SK-N-SH (cell line): Measurements from ENCODE around the gene C20orf96. TPM values are rescaled to one million over a fixed set of nuclear protein-coding genes. Genes with fewer than 3 reads are reported as not detected.
A peak's percentile ranks its signal among the peaks of the same experiment; 100 is the strongest.

Experiments
- CTCF ChIA-PET: fragments of 300-600, 350-600 bp; formaldehyde crosslinking; extraction: SDS; loops from one replicate; lab custom pipeline; 2021; lab: Yijun Ruan, JAX
- POLR2A ChIA-PET: fragments of 350-600 bp; sonication (Branson Sonifier 250); formaldehyde crosslinking; extraction: SDS; loops from one replicate; lab custom pipeline; 2020; ENCODE audit warnings: antibody characterized with exemption, inconsistent platforms; lab: Yijun Ruan, JAX
- DNase-seq: peaks from one replicate; pipeline ENCODE4 v3.0.0; 2012
- H2AFZ ChIP-seq: fragments of 200-600 bp; sonication (generic); 2 replicates; pipeline ENCODE4 v1.8.1; 2016; ENCODE audit warnings: antibody characterized with exemption, mild to moderate bottlenecking, low read depth
- H3F3A ChIP-seq: fragments of 200-600 bp; sonication (generic); replicated peaks from 2 replicates; pipeline ENCODE3; 2016; ENCODE audit warnings: antibody characterized with exemption, mild to moderate bottlenecking; ENCODE audit not compliant: insufficient read depth
- H3K27ac ChIP-seq, 2 experiments: fragments of 200-500 bp in 1 of 2; fragments of 200-600 bp in 1 of 2; sonication (Bioruptor generic) in 1 of 2; sonication (generic), shearing (Covaris generic) in 1 of 2; 2 replicates each; pipeline versions ENCODE4 v1.5.1 to v1.6.1; 2014 to 2016; ENCODE audit warnings: low read depth in 2 of 2, inconsistent platforms in 1 of 2, low read length in 1 of 2, mild to moderate bottlenecking in 1 of 2, mixed read lengths in 1 of 2
- H3K27me3 ChIP-seq: fragments of 200-600 bp; sonication (generic), shearing (Covaris generic); 2 replicates; pipeline ENCODE4 v1.6.1; 2016; ENCODE audit warnings: mixed run types; ENCODE audit not compliant: insufficient read depth
- H3K36me3 ChIP-seq, 2 experiments: fragments of 200-500 bp in 1 of 2; fragments of 200-600 bp in 1 of 2; sonication (Bioruptor generic) in 1 of 2; sonication (generic) in 1 of 2; replicated peaks in 1 of 2; 2 replicates each; pipeline versions ENCODE3 to v1.5.1; 2014 to 2016; ENCODE audit warnings: low read length in 1 of 2, mild to moderate bottlenecking in 1 of 2; ENCODE audit not compliant: insufficient read depth in 2 of 2, control insufficient read depth in 1 of 2
- H3K4me1 ChIP-seq, 2 experiments: fragments of 200-500 bp in 1 of 2; fragments of 200-600 bp in 1 of 2; sonication (Bioruptor generic) in 1 of 2; sonication (generic), shearing (Covaris generic) in 1 of 2; 2 replicates each; pipeline versions ENCODE4 v1.5.1 to v1.6.1; 2014 to 2016; ENCODE audit warnings: low read depth in 1 of 2, low read length in 1 of 2, mixed run types in 1 of 2; ENCODE audit not compliant: insufficient read depth in 2 of 2, control insufficient read depth in 1 of 2
- H3K4me2 ChIP-seq: fragments of 200-600 bp; sonication (generic), shearing (Covaris generic); 2 replicates; pipeline ENCODE4 v1.6.1; 2017; ENCODE audit warnings: mixed run types
- H3K4me3 ChIP-seq, 2 experiments: fragments of 200-500 bp in 1 of 2; fragments of 200-600 bp in 1 of 2; sonication (Bioruptor generic) in 1 of 2; sonication (generic), shearing (Covaris generic) in 1 of 2; 2 replicates each; pipeline versions ENCODE4 v1.5.1 to v1.8.1; 2014 to 2016; ENCODE audit warnings: low read depth in 2 of 2, inconsistent platforms in 1 of 2, low read length in 1 of 2, mild to moderate bottlenecking in 1 of 2, mixed read lengths in 1 of 2, moderate library complexity in 1 of 2
- H3K79me2 ChIP-seq: fragments of 200-600 bp; sonication (generic); 2 replicates; pipeline ENCODE4 v1.8.1; 2017; ENCODE audit warnings: mild to moderate bottlenecking; ENCODE audit not compliant: insufficient read depth
- H3K9ac ChIP-seq: fragments of 200-600 bp; sonication (generic); 2 replicates; pipeline ENCODE4 v1.6.1; 2017; ENCODE audit warnings: mixed run types
- H3K9me2 ChIP-seq: fragments of 200-600 bp; sonication (generic); 2 replicates; pipeline ENCODE4 v1.6.1; 2017; ENCODE audit warnings: mixed run types
- H3K9me3 ChIP-seq: fragments of 200-600 bp; sonication (generic); 2 replicates; pipeline ENCODE4 v1.6.1; 2017; ENCODE audit warnings: mixed run types, mild to moderate bottlenecking, moderate library complexity
- H4K20me1 ChIP-seq: fragments of 200-600 bp; sonication (generic); 2 replicates; pipeline ENCODE4 v1.6.1; 2017; ENCODE audit warnings: mild to moderate bottlenecking, mixed run types; ENCODE audit not compliant: insufficient read depth
- CHD2 ChIP-seq: fragments of 150-350 bp; IDR thresholded peaks from 2 replicates; pipeline ENCODE4 v1.6.1; 2018; ENCODE audit warnings: low read length; ENCODE audit not compliant: partially characterized antibody
- ELF1 ChIP-seq: IDR thresholded peaks from 2 replicates; pipeline ENCODE4 v1.4.0; 2012
- EP300 ChIP-seq, 2 experiments: IDR thresholded peaks; 2 replicates each; pipeline versions ENCODE4 v1.4.0 to v1.6.1; 2012; ENCODE audit warnings: borderline replicate concordance in 1 of 2, low read depth in 1 of 2, low read length in 1 of 2
- FOXJ3 ChIP-seq: sonication (generic); formaldehyde crosslinking; IDR thresholded peaks from 2 replicates; pipeline ENCODE4 v1.5.1; 2020; ENCODE audit warnings: mild to moderate bottlenecking, missing genetic modification reagents
- FOXM1 ChIP-seq: IDR thresholded peaks from 2 replicates; pipeline ENCODE4 v1.4.0; 2012; ENCODE audit warnings: low read depth, mild to moderate bottlenecking
- GATA2 ChIP-seq: sonication (generic); formaldehyde crosslinking; IDR thresholded peaks from 2 replicates; pipeline ENCODE4 v1.5.0; 2020; ENCODE audit warnings: mild to moderate bottlenecking, missing genetic modification reagents
- JUND ChIP-seq: IDR thresholded peaks from 2 replicates; pipeline ENCODE4 v1.4.0; 2012
- MEF2A ChIP-seq: IDR thresholded peaks from 2 replicates; pipeline ENCODE4 v1.4.0; 2012; ENCODE audit warnings: low read depth, borderline replicate concordance
- NFIC ChIP-seq: IDR thresholded peaks from 2 replicates; pipeline ENCODE4 v1.4.0; 2012; ENCODE audit warnings: borderline replicate concordance
- NRF1 ChIP-seq: IDR thresholded peaks from 2 replicates; pipeline ENCODE4 v1.6.1; 2012; ENCODE audit warnings: low read depth, mild to moderate bottlenecking, low read length
- RAD21 ChIP-seq: IDR thresholded peaks from 2 replicates; pipeline ENCODE4 v1.6.1; 2012; ENCODE audit warnings: mild to moderate bottlenecking, low read length
- RCOR1 ChIP-seq: fragments of 150-350 bp; IDR thresholded peaks from 2 replicates; pipeline ENCODE4 v1.6.1; 2017; ENCODE audit warnings: antibody characterized with exemption, low read length
- RFX5 ChIP-seq: IDR thresholded peaks from 2 replicates; pipeline ENCODE4 v1.6.1; 2012; ENCODE audit warnings: mild to moderate bottlenecking, improper control_type of control experiment, low read length
- RXRA ChIP-seq: IDR thresholded peaks from 2 replicates; pipeline ENCODE4 v1.4.0; 2012; ENCODE audit warnings: low read depth, mild to moderate bottlenecking, borderline replicate concordance
- SMC3 ChIP-seq: IDR thresholded peaks from 2 replicates; pipeline ENCODE4 v1.6.1; 2012; ENCODE audit warnings: low read depth, low read length, improper control_type of control experiment
- TAF1 ChIP-seq: IDR thresholded peaks from 2 replicates; pipeline ENCODE4 v1.6.1; 2012; ENCODE audit warnings: low read depth, mild to moderate bottlenecking, low read length, moderate library complexity, borderline replicate concordance
- TEAD4 ChIP-seq: IDR thresholded peaks from 2 replicates; pipeline ENCODE4 v1.4.0; 2012; ENCODE audit warnings: mild to moderate bottlenecking, borderline replicate concordance; ENCODE audit not compliant: insufficient read depth
- YY1 ChIP-seq: IDR thresholded peaks from 2 replicates; pipeline ENCODE4 v1.4.0; 2012; ENCODE audit warnings: low read depth, mild to moderate bottlenecking
- WGBS: methylation state at CpG from one replicate; pipeline ENCODE4 v1.1.6; 2017; ENCODE audit warnings: low lambda C conversion rate; 5-methylcytosine and 5-hydroxymethylcytosine counted together
- polyA plus RNA-seq, 3 experiments: library from polyadenylated mRNA; depleted of rRNA; stranded (reverse); fragments of >200 nt; gene quantifications; 2 replicates each; pipeline ENCODE4 v1.2.3, GENCODE V29; 2012
- TF ChIP-seq, protein P1 (sequence below): IDR thresholded peaks from 2 replicates; pipeline ENCODE4 v1.6.1; 2012; ENCODE audit warnings: mild to moderate bottlenecking, low read depth, low read length, moderate library complexity
- TF ChIP-seq, protein P2 (sequence below): fragments of 150-350 bp; IDR thresholded peaks from 2 replicates; pipeline ENCODE4 v1.6.1; 2017; ENCODE audit warnings: antibody characterized with exemption, low read length, low read depth, borderline replicate concordance
- TF ChIP-seq, protein P3 (sequence below): IDR thresholded peaks from 2 replicates; pipeline ENCODE4 v1.4.0; 2012; ENCODE audit warnings: low read depth, borderline replicate concordance

Gene C20orf96
- polyA plus RNA-seq, 1 of the 3 experiments (the other 2 are of a cell fraction): 16.6 TPM

DNA sequence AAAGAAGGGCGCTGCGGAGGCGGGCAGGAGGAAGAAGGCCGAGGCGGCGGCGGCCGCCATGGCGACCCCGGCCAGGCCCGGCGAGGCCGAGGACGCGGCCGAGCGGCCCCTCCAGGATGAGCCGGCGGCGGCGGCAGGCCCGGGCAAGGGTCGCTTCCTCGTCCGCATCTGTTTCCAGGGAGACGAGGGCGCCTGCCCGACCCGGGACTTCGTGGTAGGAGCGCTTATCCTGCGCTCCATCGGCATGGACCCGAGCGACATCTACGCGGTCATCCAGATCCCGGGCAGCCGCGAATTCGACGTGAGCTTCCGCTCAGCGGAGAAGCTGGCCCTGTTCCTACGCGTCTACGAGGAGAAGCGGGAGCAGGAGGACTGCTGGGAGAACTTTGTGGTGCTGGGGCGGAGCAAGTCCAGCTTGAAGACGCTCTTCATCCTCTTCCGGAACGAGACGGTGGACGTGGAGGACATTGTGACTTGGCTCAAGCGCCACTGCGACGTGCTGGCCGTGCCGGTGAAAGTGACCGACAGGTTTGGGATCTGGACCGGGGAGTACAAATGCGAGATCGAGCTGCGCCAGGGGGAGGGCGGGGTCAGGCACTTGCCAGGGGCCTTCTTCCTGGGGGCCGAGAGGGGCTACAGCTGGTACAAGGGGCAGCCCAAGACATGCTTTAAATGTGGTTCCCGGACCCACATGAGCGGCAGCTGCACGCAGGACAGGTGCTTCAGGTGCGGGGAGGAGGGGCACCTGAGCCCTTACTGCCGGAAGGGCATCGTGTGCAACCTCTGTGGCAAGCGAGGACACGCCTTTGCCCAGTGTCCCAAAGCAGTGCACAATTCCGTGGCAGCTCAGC is 7.6 kb upstream of the C20orf96 start (continued):
- TF ChIP-seq, protein P1, sequence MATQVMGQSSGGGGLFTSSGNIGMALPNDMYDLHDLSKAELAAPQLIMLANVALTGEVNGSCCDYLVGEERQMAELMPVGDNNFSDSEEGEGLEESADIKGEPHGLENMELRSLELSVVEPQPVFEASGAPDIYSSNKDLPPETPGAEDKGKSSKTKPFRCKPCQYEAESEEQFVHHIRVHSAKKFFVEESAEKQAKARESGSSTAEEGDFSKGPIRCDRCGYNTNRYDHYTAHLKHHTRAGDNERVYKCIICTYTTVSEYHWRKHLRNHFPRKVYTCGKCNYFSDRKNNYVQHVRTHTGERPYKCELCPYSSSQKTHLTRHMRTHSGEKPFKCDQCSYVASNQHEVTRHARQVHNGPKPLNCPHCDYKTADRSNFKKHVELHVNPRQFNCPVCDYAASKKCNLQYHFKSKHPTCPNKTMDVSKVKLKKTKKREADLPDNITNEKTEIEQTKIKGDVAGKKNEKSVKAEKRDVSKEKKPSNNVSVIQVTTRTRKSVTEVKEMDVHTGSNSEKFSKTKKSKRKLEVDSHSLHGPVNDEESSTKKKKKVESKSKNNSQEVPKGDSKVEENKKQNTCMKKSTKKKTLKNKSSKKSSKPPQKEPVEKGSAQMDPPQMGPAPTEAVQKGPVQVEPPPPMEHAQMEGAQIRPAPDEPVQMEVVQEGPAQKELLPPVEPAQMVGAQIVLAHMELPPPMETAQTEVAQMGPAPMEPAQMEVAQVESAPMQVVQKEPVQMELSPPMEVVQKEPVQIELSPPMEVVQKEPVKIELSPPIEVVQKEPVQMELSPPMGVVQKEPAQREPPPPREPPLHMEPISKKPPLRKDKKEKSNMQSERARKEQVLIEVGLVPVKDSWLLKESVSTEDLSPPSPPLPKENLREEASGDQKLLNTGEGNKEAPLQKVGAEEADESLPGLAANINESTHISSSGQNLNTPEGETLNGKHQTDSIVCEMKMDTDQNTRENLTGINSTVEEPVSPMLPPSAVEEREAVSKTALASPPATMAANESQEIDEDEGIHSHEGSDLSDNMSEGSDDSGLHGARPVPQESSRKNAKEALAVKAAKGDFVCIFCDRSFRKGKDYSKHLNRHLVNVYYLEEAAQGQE: no peak
- no peak for TF ChIP-seq NFIC
- TF ChIP-seq FOXM1: no peak; the same call in 1 of the 2 replicates
- TF ChIP-seq FOXJ3 (CRISPR knock-in tag): peak; percentile 20; the same call in 1 of the 2 replicates
- TF ChIP-seq TAF1: 0 out of 2 replicates have a peak, but pooled peaks have one; percentile 19
- TF ChIP-seq TEAD4: no peak
- no peak for TF ChIP-seq CHD2
- TF ChIP-seq RCOR1: no peak
- TF ChIP-seq EP300 (IDR thresholded peaks at IDR 0.05; ENCODE audit: borderline replicate concordance in 1 of 2, low read depth in 1 of 2, low read length in 1 of 2): no peak

DNA sequence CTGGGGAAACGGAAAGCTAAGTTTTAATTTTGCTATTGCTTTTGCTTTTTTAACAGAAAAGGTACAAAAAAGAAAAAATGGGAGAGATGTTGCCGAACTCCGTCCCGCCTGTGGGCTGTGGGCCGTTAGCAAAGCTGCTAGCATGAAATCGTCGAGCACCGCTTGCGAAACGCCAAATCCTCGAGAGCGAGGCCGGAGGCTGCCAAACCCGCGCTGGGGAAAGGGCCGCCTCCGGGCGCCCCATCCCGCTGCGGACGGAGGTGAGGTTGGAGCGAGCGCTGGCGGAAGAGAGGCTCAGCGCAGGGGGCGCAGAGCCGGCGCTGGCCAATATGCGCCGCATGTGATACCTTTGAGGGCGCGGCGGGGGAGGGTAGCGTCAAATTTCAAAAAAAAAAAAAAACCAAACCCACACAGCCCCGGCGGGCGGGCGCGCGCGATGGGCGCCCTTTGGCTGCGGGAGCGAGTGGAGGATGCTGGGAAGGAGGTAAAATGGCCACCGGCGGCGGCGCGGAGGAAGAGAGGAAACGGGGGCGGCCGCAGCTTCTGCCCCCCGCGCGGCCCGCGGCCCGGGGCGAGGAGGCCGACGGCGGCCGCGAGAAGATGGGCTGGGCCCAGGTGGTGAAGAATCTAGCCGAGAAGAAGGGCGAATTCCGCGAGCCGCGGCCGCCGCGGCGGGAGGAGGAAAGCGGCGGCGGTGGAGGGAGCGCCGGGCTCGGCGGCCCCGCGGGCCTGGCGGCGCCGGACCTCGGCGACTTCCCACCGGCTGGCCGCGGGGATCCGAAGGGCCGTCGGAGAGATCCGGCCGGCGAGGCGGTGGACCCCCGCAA is 6.8 kb upstream of the C20orf96 start, which contains the start of gene ZCCHC3:
ZCCHC3 (plus strand) TSS at position 473 of the 827 bp plus-strand sequence; CDS start at position 490, 17 bp downstream.
- peaks cover 34% of the 10 kb centered on the region for H3K79me2 ChIP-seq
- CTCF ChIA-PET: interaction anchor here (0.9 to 1.5 kb wide), 4 partner anchors 12 to 56 kb away, joined by 4 to 5 read pairs (median 4); partner anchors contain the start of gene NRSN2
- H2AFZ ChIP-seq: peak within 1 kb of the TSS; percentile 86
- H3K9me2 ChIP-seq: no peaks in the 10 kb centered on the region
- peaks cover 13 to 20% of the 10 kb centered on the region in 2 experiments for H3K36me3 ChIP-seq
- H3K27ac ChIP-seq: peak within 1 kb of the TSS; percentile 86 to 95
- POLR2A ChIA-PET: interaction anchor here (1.2 to 4.8 kb wide), 6 partner anchors 11 to 50 kb away, joined by 4 to 29 read pairs (median 6); partner anchors contain the start of genes NRSN2 and SOX12
- H3F3A ChIP-seq: peaks cover 13% of the 10 kb centered on the region
- no peaks in the 10 kb centered on the region for H3K27me3 ChIP-seq
- H4K20me1 ChIP-seq: peaks cover 16% of the 10 kb centered on the region
- under 1% methylated on average over 64 of the region's 99 CpGs for WGBS
- peak within 1 kb of the TSS; percentile 87 to 93 for H3K4me3 ChIP-seq
- no peaks in the 10 kb centered on the region for H3K9me3 ChIP-seq
- H3K9ac ChIP-seq: peak within 1 kb of the TSS; percentile 95
- peaks cover 20 to 24% of the 10 kb centered on the region in 2 experiments for H3K4me1 ChIP-seq
- peak within 1 kb of the TSS; percentile 93 for H3K4me2 ChIP-seq
- DNase-seq: peak; percentile 96
- TF ChIP-seq NFIC: peak; percentile 36; the same call in 1 of the 2 replicates
- TF ChIP-seq, protein P2, sequence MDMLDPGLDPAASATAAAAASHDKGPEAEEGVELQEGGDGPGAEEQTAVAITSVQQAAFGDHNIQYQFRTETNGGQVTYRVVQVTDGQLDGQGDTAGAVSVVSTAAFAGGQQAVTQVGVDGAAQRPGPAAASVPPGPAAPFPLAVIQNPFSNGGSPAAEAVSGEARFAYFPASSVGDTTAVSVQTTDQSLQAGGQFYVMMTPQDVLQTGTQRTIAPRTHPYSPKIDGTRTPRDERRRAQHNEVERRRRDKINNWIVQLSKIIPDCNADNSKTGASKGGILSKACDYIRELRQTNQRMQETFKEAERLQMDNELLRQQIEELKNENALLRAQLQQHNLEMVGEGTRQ: peak; percentile 29; the same call in 1 of the 2 replicates
- peak; percentile 31 for TF ChIP-seq RAD21
- no peak for TF ChIP-seq GATA2 (CRISPR knock-in tag)
- TF ChIP-seq YY1: peak; percentile 92
- peak; percentile 58 for TF ChIP-seq RFX5
- 0 out of 2 replicates have a peak, but pooled peaks have one; percentile 19 for TF ChIP-seq TEAD4
- peak; percentile 56; the same call in 1 of the 2 replicates for TF ChIP-seq RXRA
- TF ChIP-seq JUND: peak; percentile 5; the same call in 1 of the 2 replicates
- TF ChIP-seq SMC3: peak; percentile 34
- TF ChIP-seq TAF1: peak; percentile 95
- TF ChIP-seq MEF2A: no peak
- peak; percentile 55; the same call in 1 of the 2 replicates for TF ChIP-seq NRF1
- TF ChIP-seq, protein P3, sequence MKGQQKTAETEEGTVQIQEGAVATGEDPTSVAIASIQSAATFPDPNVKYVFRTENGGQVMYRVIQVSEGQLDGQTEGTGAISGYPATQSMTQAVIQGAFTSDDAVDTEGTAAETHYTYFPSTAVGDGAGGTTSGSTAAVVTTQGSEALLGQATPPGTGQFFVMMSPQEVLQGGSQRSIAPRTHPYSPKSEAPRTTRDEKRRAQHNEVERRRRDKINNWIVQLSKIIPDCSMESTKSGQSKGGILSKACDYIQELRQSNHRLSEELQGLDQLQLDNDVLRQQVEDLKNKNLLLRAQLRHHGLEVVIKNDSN: 0 out of 2 replicates have a peak, but pooled peaks have one; percentile 57
- peak in 1 of 2 experiments; percentile 26; a peak in 1 of 4 replicates for TF ChIP-seq EP300 (IDR thresholded peaks at IDR 0.05; ENCODE audit: borderline replicate concordance in 1 of 2, low read depth in 1 of 2, low read length in 1 of 2)
- TF ChIP-seq ELF1: peak; percentile 77
